Endothelial cell of umbilical vein (primary cell): ENCODE results near the gene ZNF614. TPM values are rescaled to one million over a fixed set of nuclear protein-coding genes. Genes with fewer than 3 reads are reported as not detected.
"Not testable (repeated sequence)": the region's sequence is repeated elsewhere in the genome, so short reads cannot be mapped to it uniquely, and the experiment has no call there.

Experiments
- BruUV-seq: library from RNA; stranded (reverse); fragments of 400-500 nt; replicated peaks from 2 replicates; lab custom pipeline; 2021; lab: Mats Ljungman, UMichigan
- CTCF ChIA-PET: fragments of 300-600, 350-600 bp; sonication (Branson Sonifier 250); formaldehyde crosslinking; loops from one replicate; lab custom pipeline; 2021; ENCODE audit warnings: antibody characterized with exemption, inconsistent platforms; lab: Charles Lee
- POLR2A ChIA-PET: fragments of 300-600, 350-600 bp; sonication (Branson Sonifier 250); formaldehyde crosslinking; loops from one replicate; lab custom pipeline; 2021; ENCODE audit warnings: antibody characterized with exemption, inconsistent platforms; lab: Charles Lee
- DNase-seq: peaks from one replicate; pipeline ENCODE4 v3.0.0-alpha.2; 2011; ENCODE audit warnings: low read depth, low spot score
- FAIRE-seq: peaks from 2 replicates; lab custom pipeline; 2011; peaks lifted over from hg19 to GRCh38; lab: Jason Lieb, UNC
- H2AFZ ChIP-seq: 2 replicates; pipeline ENCODE4 v1.6.0; 2012; ENCODE audit warnings: low read depth, low read length, control low read depth, inconsistent platforms
- H3K27ac ChIP-seq: 2 replicates; pipeline ENCODE4 v1.5.1; 2011; ENCODE audit warnings: low read depth, mild to moderate bottlenecking, control low read depth, low read length, moderate library complexity; ENCODE audit not compliant: insufficient read depth
- H3K27me3 ChIP-seq, 2 experiments: 2 replicates each; pipeline versions ENCODE4 v1.6.0 to v1.6.1; 2011; ENCODE audit warnings: low read length in 2 of 2, mixed read lengths in 1 of 2; ENCODE audit not compliant: control insufficient read depth in 2 of 2, insufficient read depth in 2 of 2
- H3K36me3 ChIP-seq, 2 experiments: 2 replicates in 1 of 2; 3 replicates in 1 of 2; pipeline ENCODE4 v1.5.1; 2011; ENCODE audit warnings: low read length in 2 of 2, mild to moderate bottlenecking in 1 of 2, moderate library complexity in 1 of 2; ENCODE audit not compliant: control insufficient read depth in 2 of 2, insufficient read depth in 2 of 2; ENCODE audit errors: extremely low read depth in 1 of 2
- H3K4me1 ChIP-seq: 3 replicates; pipeline ENCODE4 v1.5.1; 2011; ENCODE audit warnings: mild to moderate bottlenecking, low read length; ENCODE audit not compliant: control insufficient read depth, insufficient read depth; ENCODE audit errors: extremely low read depth
- H3K4me2 ChIP-seq: 2 replicates; pipeline ENCODE4 v1.6.1; 2011; ENCODE audit warnings: low read length, control low read depth, mixed read lengths; ENCODE audit not compliant: insufficient read depth
- H3K4me3 ChIP-seq, 3 experiments: fragments of 200-600 bp in 1 of 3; sonication (generic), shearing (Covaris generic) in 1 of 3; replicated peaks in 1 of 3; 2 replicates each; pipeline ENCODE4 v1.5.1; 2011 to 2016; ENCODE audit warnings: control low read depth in 3 of 3, low read length in 3 of 3, mild to moderate bottlenecking in 2 of 3, inconsistent platforms in 1 of 3, low read depth in 1 of 3, moderate library complexity in 1 of 3; ENCODE audit not compliant: insufficient read depth in 1 of 3
- H3K79me2 ChIP-seq: 2 replicates; pipeline ENCODE4 v1.6.0; 2012; ENCODE audit warnings: low read length, inconsistent platforms; ENCODE audit not compliant: control insufficient read depth, insufficient read depth
- H3K9ac ChIP-seq: replicated peaks from 2 replicates; pipeline ENCODE3; 2011; ENCODE audit warnings: low read length, control low read depth; ENCODE audit not compliant: insufficient read depth; ENCODE audit errors: extremely low read depth
- H3K9me1 ChIP-seq: replicated peaks from 3 replicates; pipeline ENCODE4 v1.6.0; 2011; ENCODE audit warnings: mild to moderate bottlenecking, low read length; ENCODE audit not compliant: control insufficient read depth, insufficient read depth; ENCODE audit errors: extremely low read depth
- H3K9me3 ChIP-seq: replicated peaks from 2 replicates; pipeline ENCODE4 v1.5.1; 2012; ENCODE audit warnings: low read length, inconsistent platforms; ENCODE audit not compliant: control insufficient read depth, insufficient read depth
- H4K20me1 ChIP-seq: replicated peaks from 2 replicates; pipeline ENCODE3; 2011; ENCODE audit warnings: mild to moderate bottlenecking, low read length; ENCODE audit not compliant: control insufficient read depth, insufficient read depth; ENCODE audit errors: extremely low read depth
- CTCF ChIP-seq, 2 donors: IDR thresholded peaks; 1 replicate in 1 of 2; 2 replicates in 1 of 2; pipeline ENCODE4 v1.5.1; 2011; ENCODE audit warnings: low read length in 2 of 2, mild to moderate bottlenecking in 2 of 2, moderate library complexity in 2 of 2, control low read depth in 1 of 2, inconsistent platforms in 1 of 2, low read depth in 1 of 2; ENCODE audit not compliant: insufficient read depth in 1 of 2; ENCODE audit errors: extremely low read depth in 1 of 2
- EZH2 ChIP-seq: IDR thresholded peaks from 2 replicates; pipeline ENCODE4 v1.6.1; 2012; ENCODE audit warnings: borderline replicate concordance, low read depth, mild to moderate bottlenecking, moderate library complexity, low read length, inconsistent platforms; ENCODE audit not compliant: severe bottlenecking
- FOS ChIP-seq: IDR thresholded peaks from 2 replicates; pipeline ENCODE4 v1.6.1; 2011; ENCODE audit warnings: mild to moderate bottlenecking, low read length, moderate library complexity, borderline replicate concordance; ENCODE audit not compliant: insufficient read depth
- GATA2 ChIP-seq: IDR thresholded peaks from 2 replicates; pipeline ENCODE4 v1.7.0; 2011; ENCODE audit warnings: low read depth, mild to moderate bottlenecking, moderate library complexity, mixed read lengths, low read length; ENCODE audit not compliant: insufficient read length, insufficient read depth
- JUN ChIP-seq: IDR thresholded peaks from 2 replicates; pipeline ENCODE4 v1.6.1; 2011; ENCODE audit warnings: borderline replicate concordance, low read depth; ENCODE audit not compliant: insufficient read length, insufficient read depth
- MYC ChIP-seq: IDR thresholded peaks from one replicate; pipeline ENCODE4 v1.6.1; 2011; ENCODE audit warnings: mild to moderate bottlenecking, low read depth, low read length
- POLR2A ChIP-seq: IDR thresholded peaks from 2 replicates; pipeline ENCODE4 v1.6.1; 2012; ENCODE audit warnings: low read depth, mild to moderate bottlenecking, control low read depth, low read length
- POLR2AphosphoS5 ChIP-seq: IDR thresholded peaks from 2 replicates; pipeline ENCODE4 v1.6.1; 2012; ENCODE audit warnings: low read depth, mild to moderate bottlenecking, control low read depth, low read length, moderate library complexity; ENCODE audit not compliant: insufficient read depth
- dilution Hi-C: fragments of 300-500 bp; cut with MboI; formaldehyde crosslinking; loops from one replicate; pipeline ENCODE4 v1.15.0; 2019; ENCODE audit warnings: low sequenced_read_pairs; ENCODE audit not compliant: extremely low pct_ligation_motif_present
- intact Hi-C: fragments of 100-400 bp; cut with micrococcal nuclease; formaldehyde crosslinking; loops from one replicate; pipeline ENCODE4 v1.10.0; 2022
- polyA plus RNA-seq, 4 experiments: library from polyadenylated mRNA; depleted of rRNA in 3 of 4; stranded (reverse) in 3 of 4; unstranded in 1 of 4; fragments of >200 nt; gene quantifications; 2 replicates each; pipeline versions ENCODE4 v1.2.1 to v1.2.3, GENCODE V29; 2011 to 2012; ENCODE audit warnings: missing spikeins in 1 of 4
- total RNA-seq: library from RNA; stranded (reverse); gene quantifications from 2 replicates; pipeline ENCODE4 v1.2.3, GENCODE V29; 2021
- TF ChIP-seq, protein P1 (sequence below): IDR thresholded peaks from 2 replicates; pipeline ENCODE4 v1.6.1; 2011; ENCODE audit not compliant: insufficient read depth, insufficient read length

The ZNF614 gene
- total and polyA plus RNA-seq, 2 donors (not counting 3 experiments of a cell fraction or from before 2014, with no cell fraction given) = 2.5 to 7.8 TPM

DNA sequence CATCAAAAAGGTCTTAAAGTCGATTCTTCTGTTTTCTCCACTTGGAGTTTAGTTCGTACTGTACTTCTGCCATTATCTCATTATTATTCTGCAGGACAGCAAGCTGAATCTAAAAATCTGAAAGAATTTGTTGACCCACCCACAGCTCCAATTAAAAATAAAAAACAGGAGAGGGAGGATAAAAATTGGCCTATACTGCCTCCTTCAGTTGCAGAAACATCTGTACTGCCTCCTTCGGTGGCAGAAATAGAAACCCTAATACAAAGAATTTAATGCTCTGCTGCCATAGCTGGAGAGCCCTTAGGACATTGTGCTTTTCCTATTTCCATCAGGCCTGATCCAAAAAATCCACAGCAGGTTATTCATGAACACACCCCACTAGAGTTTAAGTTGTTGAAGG lies 51.3 kb downstream of the ZNF614 start:
- Histone ChIP-seq H4K20me1 (no peaks in the 10 kb centered on the region), H3K9me1 (no peaks in the 10 kb centered on the region), H3K79me2 (no peaks in the 10 kb centered on the region), H3K4me1 (no peaks in the 10 kb centered on the region), H3K4me3 (no peak overlapping the region), H3K27ac (no peak overlapping the region), H2AFZ (no peak overlapping the region), H3K4me2 (no peak overlapping the region), H3K9me3 (peaks cover 4% of the 10 kb centered on the region), H3K9ac (no peak overlapping the region), H3K27me3 (no peaks in the 10 kb centered on the region), H3K36me3 (peaks cover 1 to 5% of the 10 kb centered on the region in 2 experiments)
- intact Hi-C loops (no loop called here), dilution Hi-C loops (no loop called here)
- FAIRE-seq = no peak
- CTCF ChIA-PET = no interaction called here
- POLR2A ChIA-PET = no interaction called here
- no peak for DNase-seq
- TF ChIP-seq EZH2 (no peak), GATA2 (no peak), FOS (no peak), CTCF (IDR thresholded peaks at IDR 0.05; ENCODE audit: extremely low read depth in 1 of 2, insufficient read depth in 1 of 2, low read depth in 1 of 2, low read length in 2 of 2) (no peak), JUN (no peak), POLR2A (no peak), MYC (no peak), POLR2AphosphoS5 (no peak)
- TF ChIP-seq, protein P1, sequence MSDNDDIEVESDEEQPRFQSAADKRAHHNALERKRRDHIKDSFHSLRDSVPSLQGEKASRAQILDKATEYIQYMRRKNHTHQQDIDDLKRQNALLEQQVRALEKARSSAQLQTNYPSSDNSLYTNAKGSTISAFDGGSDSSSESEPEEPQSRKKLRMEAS = no peak
- BruUV-seq = no TSS peak

DNA sequence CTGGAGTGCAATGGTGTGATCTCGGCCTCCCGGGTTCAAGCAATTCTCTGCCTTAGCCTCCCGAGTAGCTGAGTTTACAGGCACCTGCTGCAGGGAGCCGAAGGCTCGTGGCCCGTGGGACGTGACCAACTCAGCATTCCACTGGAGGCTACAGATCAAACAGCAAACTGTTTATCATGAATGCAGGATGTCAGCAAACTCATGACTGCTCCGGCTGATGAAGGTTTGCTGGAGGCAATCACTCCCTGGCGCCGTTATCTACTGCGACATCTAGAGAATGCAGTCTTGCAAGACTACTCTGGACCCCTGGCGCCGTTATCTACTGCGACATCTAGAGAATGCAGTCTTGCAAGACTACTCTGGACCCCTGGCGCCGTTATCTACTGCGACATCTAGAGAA lies 52.4 kb downstream of the ZNF614 start:
- H3K9ac ChIP-seq, H3K27me3 ChIP-seq, H3K79me2 ChIP-seq, H3K27ac ChIP-seq, H3K4me3 ChIP-seq, FAIRE-seq, H2AFZ ChIP-seq, POLR2A ChIA-PET, dilution Hi-C loops, H3K9me1 ChIP-seq, H4K20me1 ChIP-seq, intact Hi-C loops, DNase-seq, CTCF ChIA-PET, BruUV-seq, H3K4me2 ChIP-seq, H3K4me1 ChIP-seq: not testable (repeated sequence)
- Histone ChIP-seq H3K36me3 (peaks cover 1 to 10% of the 10 kb centered on the region in 2 experiments), H3K9me3 (peaks cover 15% of the 10 kb centered on the region)
